Measurements from ENCODE around the gene ZNF48. TPM values are rescaled to one million over a fixed set of nuclear protein-coding genes. Genes with fewer than 3 reads are reported as not detected.

The ZNF48 gene
- total RNA-seq, 1 donor = 10.9 TPM

- H2AFZ ChIP-seq (ENCODE audit: low read length) = peak overlapping the region; percentile 93
- H3K27me3 ChIP-seq (ENCODE audit: insufficient read depth, low read length) = no peaks in the 10 kb centered on the region
- no peak for TF ChIP-seq CTCF (IDR thresholded peaks at IDR 0.05; ENCODE audit: extremely low read depth, low read depth, low read length)
- DNase-seq (ENCODE audit: insufficient read length, low spot score, missing footprints) = no peak
- no peaks in the 10 kb centered on the region for H3K9me3 ChIP-seq (ENCODE audit: low read depth, low read length)
- peak overlapping the region; percentile 87 for H3K4me2 ChIP-seq (ENCODE audit: insufficient read depth, low read length)
- H3K27ac ChIP-seq (ENCODE audit: low read depth, low read length) = peak overlapping the region; percentile 94
- peaks cover 14% of the 10 kb centered on the region for H3K4me1 ChIP-seq (ENCODE audit: insufficient read depth, low read length)
- peaks cover 10% of the 10 kb centered on the region for H4K20me1 ChIP-seq (ENCODE audit: insufficient read depth, low read length)
- H3K79me2 ChIP-seq (ENCODE audit: insufficient read depth, low read length) = peaks cover 16% of the 10 kb centered on the region
- peaks cover 12% of the 10 kb centered on the region for H3K36me3 ChIP-seq (ENCODE audit: insufficient read depth, low read length)
- H3K4me3 ChIP-seq (ENCODE audit: insufficient read depth, low read length) = peak overlapping the region; percentile 92
Observed at GRCh38 chr16:30445149-30445407, 49.9 kb downstream of the ZNF48 start.

GRCh38 chr16:30445408-30446202 is 50.4 kb downstream of the ZNF48 start, which contains the start of gene SEPHS2:
Gene SEPHS2, minus strand, starts transcription at chr16:30445874. Its CDS starts 147 bp downstream, at chr16:30445727.
- peak within 1 kb of the TSS; percentile 92 for H3K4me3 ChIP-seq (ENCODE audit: insufficient read depth, low read length)
- peaks cover 14% of the 10 kb centered on the region for H3K4me1 ChIP-seq (ENCODE audit: insufficient read depth, low read length)
- H3K9me3 ChIP-seq (ENCODE audit: low read depth, low read length) = no peaks in the 10 kb centered on the region
- peak; percentile 41 for TF ChIP-seq CTCF (IDR thresholded peaks at IDR 0.05; ENCODE audit: extremely low read depth, low read depth, low read length)
- H2AFZ ChIP-seq (ENCODE audit: low read length) = peak within 1 kb of the TSS; percentile 93
- H3K4me2 ChIP-seq (ENCODE audit: insufficient read depth, low read length) = peak within 1 kb of the TSS; percentile 87
- no peaks in the 10 kb centered on the region for H3K27me3 ChIP-seq (ENCODE audit: insufficient read depth, low read length)
- DNase-seq (ENCODE audit: insufficient read length, low spot score, missing footprints) = peak; percentile 96
- H3K27ac ChIP-seq (ENCODE audit: low read depth, low read length) = peak within 1 kb of the TSS; percentile 94
- H3K79me2 ChIP-seq (ENCODE audit: insufficient read depth, low read length) = peaks cover 16% of the 10 kb centered on the region
- H3K36me3 ChIP-seq (ENCODE audit: insufficient read depth, low read length) = peaks cover 12% of the 10 kb centered on the region
- peaks cover 10% of the 10 kb centered on the region for H4K20me1 ChIP-seq (ENCODE audit: insufficient read depth, low read length)

- Histone ChIP-seq H3K4me3 (ENCODE audit: insufficient read depth, low read length) (peak overlapping the region; percentile 92), H3K9me3 (ENCODE audit: low read depth, low read length) (no peaks in the 10 kb centered on the region), H3K4me1 (ENCODE audit: insufficient read depth, low read length) (peaks cover 14% of the 10 kb centered on the region), H2AFZ (ENCODE audit: low read length) (peak overlapping the region; percentile 82), H3K4me2 (ENCODE audit: insufficient read depth, low read length) (peak overlapping the region; percentile 87), H3K79me2 (ENCODE audit: insufficient read depth, low read length) (peaks cover 16% of the 10 kb centered on the region), H3K36me3 (ENCODE audit: insufficient read depth, low read length) (peaks cover 12% of the 10 kb centered on the region), H3K27me3 (ENCODE audit: insufficient read depth, low read length) (no peaks in the 10 kb centered on the region), H3K27ac (ENCODE audit: low read depth, low read length) (peak overlapping the region; percentile 94), H4K20me1 (ENCODE audit: insufficient read depth, low read length) (peaks cover 10% of the 10 kb centered on the region)
- no peak for DNase-seq (ENCODE audit: insufficient read length, low spot score, missing footprints)
- no peak for TF ChIP-seq CTCF (IDR thresholded peaks at IDR 0.05; ENCODE audit: extremely low read depth, low read depth, low read length)
Observed at GRCh38 chr16:30446203-30446595, 51.0 kb downstream of the ZNF48 start.

GRCh38 chr16:30447512-30448226 is 52.4 kb downstream of the ZNF48 start:
- Histone ChIP-seq H3K27ac (ENCODE audit: low read depth, low read length) (no peak overlapping the region), H4K20me1 (ENCODE audit: insufficient read depth, low read length) (peaks cover 10% of the 10 kb centered on the region), H3K4me2 (ENCODE audit: insufficient read depth, low read length) (no peak overlapping the region), H3K27me3 (ENCODE audit: insufficient read depth, low read length) (no peaks in the 10 kb centered on the region), H2AFZ (ENCODE audit: low read length) (no peak overlapping the region), H3K36me3 (ENCODE audit: insufficient read depth, low read length) (peaks cover 12% of the 10 kb centered on the region), H3K4me3 (ENCODE audit: insufficient read depth, low read length) (no peak overlapping the region), H3K79me2 (ENCODE audit: insufficient read depth, low read length) (peaks cover 16% of the 10 kb centered on the region), H3K4me1 (ENCODE audit: insufficient read depth, low read length) (peaks cover 14% of the 10 kb centered on the region), H3K9me3 (ENCODE audit: low read depth, low read length) (no peaks in the 10 kb centered on the region)
- DNase-seq (ENCODE audit: insufficient read length, low spot score, missing footprints) = no peak
- no peak for TF ChIP-seq CTCF (IDR thresholded peaks at IDR 0.05; ENCODE audit: extremely low read depth, low read depth, low read length)

Data from osteoblast (primary cell).